GM06990 (cell line): ENCODE results near the gene AGPS.

Experiments used
- DNase-seq: peaks from one replicate; pipeline ENCODE4 v3.0.0-alpha.2; 2011; ENCODE audit not compliant: insufficient read length; ENCODE audit errors: extremely low read depth
- H3K27me3 ChIP-seq: replicated peaks from 2 replicates; pipeline ENCODE4 v1.6.0; 2011; ENCODE audit warnings: low read length; ENCODE audit not compliant: control insufficient read depth, insufficient read depth
- H3K36me3 ChIP-seq: 2 replicates; pipeline ENCODE4 v1.5.1; 2011; ENCODE audit warnings: low read length; ENCODE audit not compliant: control insufficient read depth, insufficient read depth
- H3K4me3 ChIP-seq: replicated peaks from 2 replicates; pipeline ENCODE4 v1.5.1; 2011; ENCODE audit warnings: low read depth, mild to moderate bottlenecking, control low read depth, low read length
- TF ChIP-seq, protein P1 (sequence below): IDR thresholded peaks from 2 replicates; pipeline ENCODE4 v1.5.1; 2011; ENCODE audit warnings: low read length, control low read depth, mild to moderate bottlenecking, inconsistent platforms; ENCODE audit not compliant: insufficient read depth, poor library complexity, severe bottlenecking

Gene AGPS

GRCh38 chr2:177398290-177398683 is 5.7 kb downstream of the AGPS start:
- Histone ChIP-seq H3K27me3 (no peaks in the 10 kb centered on the region), H3K36me3 (no peaks in the 10 kb centered on the region), H3K4me3 (no peak overlapping the region)
- DNase-seq = no peak
- TF ChIP-seq, protein P1, sequence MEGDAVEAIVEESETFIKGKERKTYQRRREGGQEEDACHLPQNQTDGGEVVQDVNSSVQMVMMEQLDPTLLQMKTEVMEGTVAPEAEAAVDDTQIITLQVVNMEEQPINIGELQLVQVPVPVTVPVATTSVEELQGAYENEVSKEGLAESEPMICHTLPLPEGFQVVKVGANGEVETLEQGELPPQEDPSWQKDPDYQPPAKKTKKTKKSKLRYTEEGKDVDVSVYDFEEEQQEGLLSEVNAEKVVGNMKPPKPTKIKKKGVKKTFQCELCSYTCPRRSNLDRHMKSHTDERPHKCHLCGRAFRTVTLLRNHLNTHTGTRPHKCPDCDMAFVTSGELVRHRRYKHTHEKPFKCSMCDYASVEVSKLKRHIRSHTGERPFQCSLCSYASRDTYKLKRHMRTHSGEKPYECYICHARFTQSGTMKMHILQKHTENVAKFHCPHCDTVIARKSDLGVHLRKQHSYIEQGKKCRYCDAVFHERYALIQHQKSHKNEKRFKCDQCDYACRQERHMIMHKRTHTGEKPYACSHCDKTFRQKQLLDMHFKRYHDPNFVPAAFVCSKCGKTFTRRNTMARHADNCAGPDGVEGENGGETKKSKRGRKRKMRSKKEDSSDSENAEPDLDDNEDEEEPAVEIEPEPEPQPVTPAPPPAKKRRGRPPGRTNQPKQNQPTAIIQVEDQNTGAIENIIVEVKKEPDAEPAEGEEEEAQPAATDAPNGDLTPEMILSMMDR = no peak

GRCh38 chr2:177398791-177399190 is 6.2 kb downstream of the AGPS start:
- H3K4me3 ChIP-seq = no peak overlapping the region
- H3K36me3 ChIP-seq = no peaks in the 10 kb centered on the region
- DNase-seq = no peak
- no peaks in the 10 kb centered on the region for H3K27me3 ChIP-seq
- TF ChIP-seq, protein P1 = no peak

- Histone ChIP-seq H3K4me3 (no peak overlapping the region), H3K27me3 (no peaks in the 10 kb centered on the region), H3K36me3 (no peaks in the 10 kb centered on the region)
- DNase-seq = no peak
- TF ChIP-seq, protein P1 = no peak
These were observed 6.8 kb downstream of the AGPS start for GRCh38 chr2:177399376-177399775.

GRCh38 chr2:177400337-177400923 is 7.9 kb downstream of the AGPS start:
- Histone ChIP-seq H3K36me3 (no peaks in the 10 kb centered on the region), H3K27me3 (no peaks in the 10 kb centered on the region), H3K4me3 (no peak overlapping the region)
- TF ChIP-seq, protein P1 = no peak
- no peak for DNase-seq

- Histone ChIP-seq H3K27me3 (no peaks in the 10 kb centered on the region), H3K36me3 (no peaks in the 10 kb centered on the region), H3K4me3 (no peak overlapping the region)
- no peak for DNase-seq
- TF ChIP-seq, protein P1 = no peak
These were observed 9.5 kb downstream of the AGPS start for GRCh38 chr2:177402096-177402495.

- Histone ChIP-seq H3K4me3 (no peak overlapping the region), H3K27me3 (no peaks in the 10 kb centered on the region), H3K36me3 (no peaks in the 10 kb centered on the region)
- TF ChIP-seq, protein P1 = no peak
- no peak for DNase-seq
These were observed 11.3 kb downstream of the AGPS start for GRCh38 chr2:177403838-177404237.
